HEK293T (cell line): ENCODE measurements around the gene MEIS1.

Experiments
- BHLHE40 ChIP-seq: fragments of 450-650 bp; IDR thresholded peaks from 2 replicates; pipeline ENCODE4 v1.6.1; 2016; ENCODE audit warnings: mild to moderate bottlenecking, moderate library complexity, borderline replicate concordance
- ELF4 ChIP-seq: fragments of 450-650 bp; IDR thresholded peaks from 2 replicates; pipeline ENCODE4 v1.6.1; 2017; ENCODE audit warnings: antibody characterized with exemption
- FOXA1 ChIP-seq: fragments of 450-650 bp; IDR thresholded peaks from 2 replicates; pipeline ENCODE4 v1.6.1; 2016; ENCODE audit warnings: mild to moderate bottlenecking
- FOXK2 ChIP-seq: fragments of 450-650 bp; IDR thresholded peaks from 2 replicates; pipeline ENCODE4 v1.6.1; 2016; ENCODE audit warnings: mild to moderate bottlenecking
- HDGF ChIP-seq: fragments of 450-650 bp; IDR thresholded peaks from 2 replicates; pipeline ENCODE4 v1.6.1; 2017; ENCODE audit warnings: antibody characterized with exemption, borderline replicate concordance
- NFRKB ChIP-seq: fragments of 450-650 bp; IDR thresholded peaks from 2 replicates; pipeline ENCODE4 v1.6.1; 2016; ENCODE audit warnings: mild to moderate bottlenecking, moderate library complexity
- SP1 ChIP-seq: fragments of 450-650 bp; IDR thresholded peaks from 2 replicates; pipeline ENCODE4 v1.6.1; 2017
- TARDBP ChIP-seq: fragments of 450-650 bp; IDR thresholded peaks from 2 replicates; pipeline ENCODE4 v1.6.1; 2016
- ZNF384 ChIP-seq: fragments of 450-650 bp; IDR thresholded peaks from 2 replicates; pipeline ENCODE4 v1.6.1; 2016
- TF ChIP-seq, protein P1 (sequence below): fragments of 450-650 bp; IDR thresholded peaks from 2 replicates; pipeline ENCODE4 v1.6.1; 2016

DNA sequence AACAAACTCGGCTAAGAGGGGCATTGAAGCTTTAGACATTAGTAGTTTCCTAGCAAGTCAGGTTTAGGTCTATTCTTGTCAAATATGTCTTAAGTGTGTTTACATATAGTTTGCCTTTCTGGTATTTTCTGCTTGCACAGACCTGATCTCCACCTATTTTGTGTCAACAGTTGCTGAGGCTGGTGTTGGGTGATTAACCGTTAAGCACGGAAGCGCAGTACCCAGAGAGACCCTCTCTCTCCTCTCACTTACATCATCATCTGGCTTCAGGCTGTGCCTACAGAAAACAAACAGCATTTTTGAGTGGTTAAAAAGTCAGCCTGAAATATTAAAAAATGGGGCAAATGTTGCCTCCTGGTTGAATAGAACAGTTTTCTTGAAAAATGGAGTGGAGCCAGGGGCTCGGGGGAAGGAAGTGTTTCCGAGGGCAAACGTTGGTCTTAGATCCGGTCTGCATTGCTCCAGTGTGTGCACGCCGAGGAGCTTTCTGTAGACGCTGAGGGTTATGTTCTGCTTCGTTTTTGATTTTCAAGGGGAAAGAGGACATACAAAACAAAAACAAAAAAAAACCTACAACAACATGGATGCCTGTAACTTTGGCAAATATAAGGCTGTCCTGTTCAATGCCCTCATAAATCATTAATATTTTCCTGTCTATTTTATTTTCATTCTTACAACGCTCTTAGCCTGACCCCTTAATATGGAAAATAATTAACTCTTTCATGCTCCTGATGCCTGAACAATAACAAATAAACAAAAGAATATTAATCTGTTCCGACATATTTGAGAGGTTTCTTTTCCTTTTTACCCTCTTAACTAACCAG is 120.8 kb downstream of the MEIS1 start:
- TF ChIP-seq, protein P1, sequence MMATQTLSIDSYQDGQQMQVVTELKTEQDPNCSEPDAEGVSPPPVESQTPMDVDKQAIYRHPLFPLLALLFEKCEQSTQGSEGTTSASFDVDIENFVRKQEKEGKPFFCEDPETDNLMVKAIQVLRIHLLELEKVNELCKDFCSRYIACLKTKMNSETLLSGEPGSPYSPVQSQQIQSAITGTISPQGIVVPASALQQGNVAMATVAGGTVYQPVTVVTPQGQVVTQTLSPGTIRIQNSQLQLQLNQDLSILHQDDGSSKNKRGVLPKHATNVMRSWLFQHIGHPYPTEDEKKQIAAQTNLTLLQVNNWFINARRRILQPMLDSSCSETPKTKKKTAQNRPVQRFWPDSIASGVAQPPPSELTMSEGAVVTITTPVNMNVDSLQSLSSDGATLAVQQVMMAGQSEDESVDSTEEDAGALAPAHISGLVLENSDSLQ, result peak; percentile 72
- TF ChIP-seq FOXK2, result no peak
- no peak for TF ChIP-seq HDGF
- TF ChIP-seq FOXA1, result no peak
- TF ChIP-seq ELF4, result no peak
- no peak for TF ChIP-seq BHLHE40
- TF ChIP-seq SP1, result no peak
- no peak for TF ChIP-seq TARDBP
- TF ChIP-seq ZNF384, result no peak
- TF ChIP-seq NFRKB, result no peak
